BLaER1 (cell line): Measurements from ENCODE around the gene MYLK3.
"Not testable (repeated sequence)": the region's sequence is repeated elsewhere in the genome, so short reads cannot be mapped to it uniquely, and the experiment has no call there.

Experiments
- H3K27ac ChIP-seq: shearing (Covaris generic); formaldehyde crosslinking; 2 replicates; pipeline ENCODE4 v1.8.1; 2022
- H3K27me3 ChIP-seq: shearing (Covaris generic); formaldehyde crosslinking; 2 replicates; pipeline ENCODE4 v1.8.1; 2022
- H3K36me3 ChIP-seq: shearing (Covaris generic); formaldehyde crosslinking; 2 replicates; pipeline ENCODE4 v1.8.1; 2022
- H3K4me1 ChIP-seq: shearing (Covaris generic); formaldehyde crosslinking; 2 replicates; pipeline ENCODE4 v1.8.1; 2022
- H3K4me2 ChIP-seq: shearing (Covaris generic); formaldehyde crosslinking; 2 replicates; pipeline ENCODE4 v1.8.1; 2022
- H3K4me3 ChIP-seq: shearing (Covaris generic); formaldehyde crosslinking; 2 replicates; pipeline ENCODE4 v1.8.1; 2022
- H3K9ac ChIP-seq: shearing (Covaris generic); formaldehyde crosslinking; 2 replicates; pipeline ENCODE4 v1.8.1; 2022
- H3K9me3 ChIP-seq: shearing (Covaris generic); formaldehyde crosslinking; 2 replicates; pipeline ENCODE4 v1.8.1; 2022
- H4K20me1 ChIP-seq: shearing (Covaris generic); formaldehyde crosslinking; 2 replicates; pipeline ENCODE4 v1.8.1; 2022
- Cebpa-rat ChIP-seq: shearing (Covaris generic); IDR thresholded peaks from 2 replicates; pipeline ENCODE4 v1.8.1; 2022

The MYLK3 gene

GRCh38 chr16:46785076-46785845 is 37.1 kb upstream of the MYLK3 start:
- H4K20me1 ChIP-seq, result no peaks in the 10 kb centered on the region
- H3K4me2 ChIP-seq, result peak overlapping the region; percentile 42
- no peak for TF ChIP-seq Cebpa-rat
- no peaks in the 10 kb centered on the region for H3K36me3 ChIP-seq
- peaks cover 17% of the 10 kb centered on the region for H3K9me3 ChIP-seq
- H3K4me1 ChIP-seq, result peaks cover 42% of the 10 kb centered on the region
- no peak overlapping the region for H3K9ac ChIP-seq
- no peak overlapping the region for H3K4me3 ChIP-seq
- H3K27me3 ChIP-seq, result no peaks in the 10 kb centered on the region
- no peak overlapping the region for H3K27ac ChIP-seq

DNA sequence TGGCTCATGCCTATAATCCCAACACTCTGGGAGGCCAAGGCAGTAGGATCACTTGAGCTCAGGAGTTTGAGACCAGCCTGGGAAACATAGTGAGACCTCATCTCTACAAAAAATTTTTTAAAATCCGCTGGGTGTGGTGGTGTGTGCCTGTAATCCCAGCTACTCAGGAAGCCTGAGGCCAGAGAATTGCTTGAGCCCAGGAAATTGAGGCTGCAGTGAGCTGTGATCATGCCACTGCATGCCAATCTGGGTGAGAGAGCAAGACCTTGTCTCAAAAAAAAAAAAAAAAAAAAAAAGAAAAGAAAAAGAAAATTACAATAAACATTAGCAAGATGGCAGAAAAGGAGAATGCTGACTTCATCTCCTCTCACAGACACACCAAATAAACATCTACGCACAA is 36.4 kb upstream of the MYLK3 start:
- not testable (repeated sequence) for H4K20me1 ChIP-seq, H3K27ac ChIP-seq

DNA sequence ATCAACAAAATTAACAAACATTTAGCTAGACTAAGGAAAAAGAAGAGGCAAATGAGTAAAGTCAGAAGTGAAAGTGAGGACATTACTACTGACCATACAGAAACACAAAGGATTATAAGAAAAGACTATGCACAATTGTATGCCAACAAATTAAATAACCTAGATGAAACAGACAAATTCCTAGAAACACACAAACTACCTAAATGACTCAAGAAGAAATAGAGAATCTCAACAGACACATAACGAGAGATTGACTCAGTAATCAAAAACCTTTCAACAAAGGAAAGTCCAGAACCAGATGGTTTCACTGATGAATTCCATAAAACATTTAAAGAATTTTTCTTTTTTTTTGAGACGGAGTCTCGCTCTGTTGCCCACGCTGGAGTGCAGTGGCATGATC is 35.7 kb upstream of the MYLK3 start:
- no peak overlapping the region for H3K4me3 ChIP-seq
- no peak overlapping the region for H3K27ac ChIP-seq
- TF ChIP-seq Cebpa-rat, result no peak
- H3K9ac ChIP-seq, result no peak overlapping the region
- peaks cover 42% of the 10 kb centered on the region for H3K4me1 ChIP-seq
- H3K36me3 ChIP-seq, result peaks cover 4% of the 10 kb centered on the region; the same call in 1 of the 2 replicates
- no peak overlapping the region for H3K4me2 ChIP-seq
- no peaks in the 10 kb centered on the region for H3K27me3 ChIP-seq
- no peaks in the 10 kb centered on the region for H4K20me1 ChIP-seq
- H3K9me3 ChIP-seq, result peaks cover 32% of the 10 kb centered on the region

More for the DNA sequence above, 36.4 kb upstream of the MYLK3 start:
- H3K9ac ChIP-seq, H3K36me3 ChIP-seq, H3K27me3 ChIP-seq, H3K4me3 ChIP-seq: not testable (repeated sequence)
- H3K9me3 ChIP-seq, result peaks cover 24% of the 10 kb centered on the region
- peaks cover 42% of the 10 kb centered on the region for H3K4me1 ChIP-seq
- H3K4me2 ChIP-seq, result peak overlapping the region; percentile 42

GRCh38 chr16:46782320-46782719 is 34.2 kb upstream of the MYLK3 start:
- peaks cover 32% of the 10 kb centered on the region for H3K4me1 ChIP-seq
- H3K4me3 ChIP-seq, result no peak overlapping the region
- H3K27ac ChIP-seq, result no peak overlapping the region
- peaks cover 45% of the 10 kb centered on the region for H3K9me3 ChIP-seq
- no peak overlapping the region for H3K4me2 ChIP-seq
- peaks cover 16% of the 10 kb centered on the region for H3K36me3 ChIP-seq
- no peak overlapping the region for H3K9ac ChIP-seq
- H3K27me3 ChIP-seq, result no peaks in the 10 kb centered on the region
- TF ChIP-seq Cebpa-rat, result no peak
- no peaks in the 10 kb centered on the region for H4K20me1 ChIP-seq

DNA sequence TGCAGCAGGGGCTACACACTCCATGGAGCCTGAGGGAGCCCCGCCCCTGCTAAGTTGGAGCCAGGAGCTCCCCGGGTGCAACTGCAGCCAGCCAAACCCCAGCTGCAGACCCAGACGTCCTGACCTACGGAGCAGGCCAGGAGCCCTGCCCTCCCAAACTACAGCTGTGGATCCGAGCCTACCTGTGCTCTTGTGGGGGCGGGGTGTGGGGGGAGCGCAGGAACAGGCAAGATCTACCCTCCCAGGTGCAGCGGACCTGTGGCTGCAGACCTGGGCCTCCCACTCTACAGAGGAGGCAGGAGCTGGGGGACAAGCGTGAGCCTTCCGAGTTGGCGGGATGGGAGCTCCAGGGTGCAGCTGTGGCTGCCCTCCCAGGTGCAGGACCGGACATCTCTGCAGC is 29.7 kb upstream of the MYLK3 start:
- Histone ChIP-seq H3K9me3 (peaks cover 73% of the 10 kb centered on the region), H3K9ac (no peak overlapping the region), H3K4me2 (no peak overlapping the region), H3K36me3 (peaks cover 16% of the 10 kb centered on the region), H3K27ac (no peak overlapping the region), H3K4me3 (peak overlapping the region; percentile 31; the same call in 1 of the 2 replicates), H4K20me1 (no peaks in the 10 kb centered on the region), H3K27me3 (no peaks in the 10 kb centered on the region), H3K4me1 (peaks cover 37% of the 10 kb centered on the region)
- TF ChIP-seq Cebpa-rat, result no peak

DNA sequence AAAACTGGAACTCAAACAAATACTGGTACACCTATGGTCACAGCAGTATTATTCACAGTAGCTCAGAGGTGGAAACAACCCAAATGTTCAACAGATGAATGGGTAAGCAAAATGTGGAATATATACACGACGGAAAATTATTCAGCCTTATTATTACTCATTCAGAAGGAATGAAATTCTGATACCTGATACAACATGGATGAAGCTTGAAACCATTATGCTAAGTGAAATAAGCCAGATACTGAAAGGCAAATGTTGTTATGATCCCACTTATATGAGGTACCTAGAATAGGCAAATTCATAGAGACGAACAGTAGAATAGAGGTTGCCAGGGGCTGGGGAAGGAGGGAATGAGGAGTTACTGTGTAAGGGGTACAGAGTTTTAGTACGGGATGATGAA is 27.1 kb upstream of the MYLK3 start:
- Histone ChIP-seq H3K27ac (peak overlapping the region; percentile 43; the same call in 1 of the 2 replicates), H3K4me2 (peak overlapping the region; percentile 55), H3K4me3 (no peak overlapping the region), H3K36me3 (peaks cover 16% of the 10 kb centered on the region), H3K27me3 (no peaks in the 10 kb centered on the region), H4K20me1 (no peaks in the 10 kb centered on the region), H3K9me3 (peaks cover 71% of the 10 kb centered on the region), H3K4me1 (peaks cover 61% of the 10 kb centered on the region), H3K9ac (no peak overlapping the region)
- TF ChIP-seq Cebpa-rat, result no peak

DNA sequence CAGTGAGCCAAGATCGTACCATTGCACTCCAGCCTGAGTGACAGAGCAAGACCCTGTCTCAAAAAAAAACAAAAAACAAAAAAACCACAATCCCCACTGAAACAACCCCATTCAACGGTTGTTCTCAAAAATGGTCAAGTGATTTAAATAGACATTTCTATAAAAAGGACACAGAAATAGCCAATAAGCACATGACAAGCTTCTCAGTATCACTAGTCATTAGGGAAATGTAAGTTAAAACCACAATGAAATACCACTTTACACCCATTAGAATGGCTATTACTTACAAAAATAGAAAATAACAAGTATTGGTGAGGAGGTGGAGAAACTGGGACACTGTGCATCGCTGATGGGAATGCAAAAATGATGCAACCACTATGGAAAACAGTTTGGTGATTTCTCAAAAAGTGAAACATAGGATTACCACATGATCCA is 26.6 kb upstream of the MYLK3 start:
- H3K9ac ChIP-seq, result no peak overlapping the region
- no peaks in the 10 kb centered on the region for H3K27me3 ChIP-seq
- peaks cover 64% of the 10 kb centered on the region for H3K4me1 ChIP-seq
- peak overlapping the region; percentile 55 for H3K4me2 ChIP-seq
- peaks cover 67% of the 10 kb centered on the region for H3K9me3 ChIP-seq
- peak overlapping the region; percentile 43; the same call in 1 of the 2 replicates for H3K27ac ChIP-seq
- H3K4me3 ChIP-seq, result peak overlapping the region; percentile 16; the same call in 1 of the 2 replicates
- H4K20me1 ChIP-seq, result no peaks in the 10 kb centered on the region
- TF ChIP-seq Cebpa-rat, result no peak
- H3K36me3 ChIP-seq, result peaks cover 16% of the 10 kb centered on the region

DNA sequence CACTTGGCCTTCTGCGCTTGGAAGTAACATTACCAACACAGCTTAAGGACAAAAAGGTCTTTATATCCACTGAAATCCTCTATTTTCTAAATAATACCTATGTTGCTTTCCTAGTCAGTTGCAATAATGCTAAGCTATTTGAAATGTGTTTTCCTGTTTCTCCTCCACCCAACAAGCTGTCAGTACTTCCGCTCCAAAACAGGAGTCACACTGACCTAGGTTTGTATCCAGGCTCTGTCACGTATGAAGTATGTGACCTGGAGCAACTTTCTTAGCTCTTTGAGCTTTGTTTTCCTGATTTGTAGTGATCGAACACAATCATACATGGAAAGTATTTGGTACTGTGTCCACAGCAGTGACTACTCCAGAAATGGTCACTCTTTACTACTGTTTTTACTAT is 24.3 kb upstream of the MYLK3 start:
- no peak overlapping the region for H3K4me3 ChIP-seq
- peak overlapping the region; percentile 55; the same call in 1 of the 2 replicates for H3K4me2 ChIP-seq
- H3K4me1 ChIP-seq, result peaks cover 69% of the 10 kb centered on the region
- H3K9ac ChIP-seq, result no peak overlapping the region
- no peaks in the 10 kb centered on the region for H3K36me3 ChIP-seq
- no peak for TF ChIP-seq Cebpa-rat
- no peaks in the 10 kb centered on the region for H3K27me3 ChIP-seq
- H4K20me1 ChIP-seq, result no peaks in the 10 kb centered on the region
- H3K27ac ChIP-seq, result no peak overlapping the region
- H3K9me3 ChIP-seq, result peaks cover 44% of the 10 kb centered on the region

DNA sequence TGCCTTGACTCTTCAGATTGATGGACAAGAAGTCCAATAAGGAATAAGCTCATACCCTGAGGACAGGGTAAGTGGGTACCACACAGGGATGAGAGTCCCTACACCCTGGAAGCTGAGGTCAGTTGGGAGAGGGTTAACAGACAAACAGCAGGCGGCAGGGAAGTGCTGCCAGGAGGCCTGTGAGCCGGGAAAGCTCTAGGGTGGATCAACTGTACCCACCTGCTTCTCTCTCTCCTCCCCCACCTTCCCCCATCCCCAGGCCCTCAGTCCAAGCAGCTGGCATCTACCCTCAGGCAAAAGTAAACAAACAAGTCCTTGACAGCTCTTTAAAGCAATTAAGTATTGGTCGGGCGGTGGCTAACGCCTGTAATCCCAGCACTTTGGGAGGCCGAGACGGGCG is 20.7 kb upstream of the MYLK3 start:
- no peak for TF ChIP-seq Cebpa-rat
- no peaks in the 10 kb centered on the region for H3K27me3 ChIP-seq
- H3K27ac ChIP-seq, result no peak overlapping the region

DNA sequence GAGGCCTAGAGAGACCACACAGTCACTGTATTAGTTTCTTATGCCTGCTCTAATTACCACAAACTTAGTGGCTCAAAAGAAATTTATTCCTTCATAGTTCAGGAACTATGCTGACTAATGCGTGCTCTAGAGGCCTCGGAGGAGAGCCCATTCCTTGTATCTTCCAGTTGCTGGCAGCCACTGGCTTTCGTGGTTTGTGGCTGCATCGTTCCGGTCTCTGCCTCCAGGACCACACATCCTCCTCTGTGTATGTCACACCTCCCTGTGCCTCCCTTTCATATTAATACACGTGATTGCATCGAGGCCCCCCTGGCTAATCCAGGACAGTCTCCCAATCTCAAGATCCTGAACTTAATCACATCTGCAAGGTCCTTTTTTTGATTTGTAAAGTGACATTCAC is 16.9 kb upstream of the MYLK3 start:
- no peak overlapping the region for H3K4me3 ChIP-seq
- peak overlapping the region; percentile 52 for H3K4me2 ChIP-seq
- no peaks in the 10 kb centered on the region for H3K9me3 ChIP-seq
- H3K4me1 ChIP-seq, result peaks cover 55% of the 10 kb centered on the region
- H3K27me3 ChIP-seq, result no peaks in the 10 kb centered on the region
- TF ChIP-seq Cebpa-rat, result no peak
- no peak overlapping the region for H3K27ac ChIP-seq
- no peaks in the 10 kb centered on the region for H4K20me1 ChIP-seq
- H3K36me3 ChIP-seq, result no peaks in the 10 kb centered on the region
- no peak overlapping the region for H3K9ac ChIP-seq

More for the DNA sequence above, 20.7 kb upstream of the MYLK3 start:
- Histone ChIP-seq H3K4me3 (no peak overlapping the region), H4K20me1 (no peaks in the 10 kb centered on the region), H3K36me3 (no peaks in the 10 kb centered on the region), H3K9me3 (peaks cover 11% of the 10 kb centered on the region), H3K4me2 (no peak overlapping the region), H3K9ac (no peak overlapping the region), H3K4me1 (peaks cover 68% of the 10 kb centered on the region)
